ENCODE measurements around the gene AOX1. TPM values are rescaled to one million over a fixed set of nuclear protein-coding genes. Genes with fewer than 3 reads are reported as not detected.

Gene AOX1
- total RNA-seq, 1 experiment from 2014 or later = 3.0 TPM

- H3K27me3 ChIP-seq (ENCODE audit: control insufficient read depth, insufficient read depth, low read length) = no peaks in the 10 kb centered on the region
- no TSS peak for BruUV-seq (replicated peaks)
- no peaks in the 10 kb centered on the region for H3K9me3 ChIP-seq (ENCODE audit: control insufficient read depth, insufficient read depth, low read depth, low read length)
- TF ChIP-seq TCF7L2 (IDR thresholded peaks at IDR 0.05; ENCODE audit: low read depth, low read length) (no peak), POLR2AphosphoS5 (IDR thresholded peaks at IDR 0.05; ENCODE audit: low read depth, low read length) (no peak), CTCF (IDR thresholded peaks at IDR 0.05) (no peak), SIN3A (IDR thresholded peaks at IDR 0.05; ENCODE audit: borderline replicate concordance, insufficient read depth, low read depth, low read length) (no peak), REST (IDR thresholded peaks at IDR 0.05; ENCODE audit: insufficient read depth in 1 of 2, low read depth in 2 of 2, low read length in 1 of 2) (no peak)
- H3K36me3 ChIP-seq (ENCODE audit: control insufficient read depth, insufficient read depth, low read length) = no peaks in the 10 kb centered on the region
- H3K27ac ChIP-seq (ENCODE audit: low read length) = no peak overlapping the region
- intact Hi-C loops (cut with micrococcal nuclease; ENCODE audit: unreplicated experiment) (no loop called here), in situ Hi-C loops (cut with HindIII; ENCODE audit: low pct_unique_long_range_greater_than_20kb, low sequenced_read_pairs) (no loop called here)
- H3K4me3 ChIP-seq (ENCODE audit: low read depth in 2 of 2, low read length in 2 of 2) = no peak overlapping the region
- H3K4me1 ChIP-seq (ENCODE audit: control insufficient read depth, insufficient read depth, low read length) = no peaks in the 10 kb centered on the region
- POLR2A ChIA-PET = no interaction called here
- CTCF ChIA-PET = no interaction called here
- ATAC-seq (no peak), DNase-seq (ENCODE audit: low read depth, low spot score) (no peak)
Observed at GRCh38 chr2:200599206-200599605, 13.4 kb downstream of the AOX1 start.

GRCh38 chr2:200600549-200601225, 14.9 kb downstream of the AOX1 start:
- POLR2A ChIA-PET = interaction anchor here (0.6 kb wide), 3 partner anchors 12 to 430 kb away, joined by 3 to 6 read pairs (median 3); no protein-coding TSS in a partner anchor

More at GRCh38 chr2:200600549-200601225, 14.9 kb downstream of the AOX1 start:
- TF ChIP-seq REST (IDR thresholded peaks at IDR 0.05; ENCODE audit: insufficient read depth in 1 of 2, low read depth in 2 of 2, low read length in 1 of 2) (no peak), CTCF (IDR thresholded peaks at IDR 0.05) (no peak), SIN3A (IDR thresholded peaks at IDR 0.05; ENCODE audit: borderline replicate concordance, insufficient read depth, low read depth, low read length) (no peak)
- DNase-seq (ENCODE audit: low read depth, low spot score) = no peak
- Histone ChIP-seq H3K27ac (ENCODE audit: low read length) (no peak overlapping the region), H3K27me3 (ENCODE audit: control insufficient read depth, insufficient read depth, low read length) (no peaks in the 10 kb centered on the region), H3K9me3 (ENCODE audit: control insufficient read depth, insufficient read depth, low read depth, low read length) (no peaks in the 10 kb centered on the region), H3K4me3 (ENCODE audit: low read depth in 2 of 2, low read length in 2 of 2) (no peak overlapping the region), H3K36me3 (ENCODE audit: control insufficient read depth, insufficient read depth, low read length) (no peaks in the 10 kb centered on the region), H3K4me1 (ENCODE audit: control insufficient read depth, insufficient read depth, low read length) (no peaks in the 10 kb centered on the region)
- in situ Hi-C loops (cut with HindIII; ENCODE audit: low pct_unique_long_range_greater_than_20kb, low sequenced_read_pairs) (no loop called here), intact Hi-C loops (cut with micrococcal nuclease; ENCODE audit: unreplicated experiment) (no loop called here)
- CTCF ChIA-PET = no interaction called here
- no peak for ATAC-seq
- no TSS peak for BruUV-seq (replicated peaks)

Data from Panc1 (cell line).